Measurements from ENCODE around the gene SEPTIN14.
"Not testable (repeated sequence)": the region's sequence is repeated elsewhere in the genome, so short reads cannot be mapped to it uniquely, and the experiment has no call there.

SEPTIN14 gene

GRCh38 chr7:55827577-55827976 lies 35.0 kb downstream of the SEPTIN14 start:
- no peaks in the 10 kb centered on the region for H4K20me1 ChIP-seq (ENCODE audit: control insufficient read depth, insufficient read depth, low read depth, low read length)
- no peak overlapping the region for H3K4me2 ChIP-seq (ENCODE audit: low read length)
- H3K79me2 ChIP-seq (ENCODE audit: control insufficient read depth, low read length) = no peaks in the 10 kb centered on the region
- no peak overlapping the region for H3K4me3 ChIP-seq (ENCODE audit: low read length)
- H3K36me3 ChIP-seq (ENCODE audit: control insufficient read depth, low read length) = no peaks in the 10 kb centered on the region
- peaks cover 8% of the 10 kb centered on the region for H3K9me3 ChIP-seq (ENCODE audit: control insufficient read depth, insufficient read depth, low read length)
- no peaks in the 10 kb centered on the region for H3K27me3 ChIP-seq (ENCODE audit: control insufficient read depth, low read length)
- H3K9me2 ChIP-seq (replicated peaks; ENCODE audit: control insufficient read depth, low read length) = no peaks in the 10 kb centered on the region
- no peaks in the 10 kb centered on the region for H3F3A ChIP-seq (ENCODE audit: control insufficient read depth, insufficient read depth)
- no peaks in the 10 kb centered on the region for H3K4me1 ChIP-seq (ENCODE audit: control insufficient read depth, low read length)
- no peak for TF ChIP-seq EZH2phosphoT487 (IDR thresholded peaks at IDR 0.05; ENCODE audit: borderline replicate concordance, low read length)
- TF ChIP-seq, protein P1, sequence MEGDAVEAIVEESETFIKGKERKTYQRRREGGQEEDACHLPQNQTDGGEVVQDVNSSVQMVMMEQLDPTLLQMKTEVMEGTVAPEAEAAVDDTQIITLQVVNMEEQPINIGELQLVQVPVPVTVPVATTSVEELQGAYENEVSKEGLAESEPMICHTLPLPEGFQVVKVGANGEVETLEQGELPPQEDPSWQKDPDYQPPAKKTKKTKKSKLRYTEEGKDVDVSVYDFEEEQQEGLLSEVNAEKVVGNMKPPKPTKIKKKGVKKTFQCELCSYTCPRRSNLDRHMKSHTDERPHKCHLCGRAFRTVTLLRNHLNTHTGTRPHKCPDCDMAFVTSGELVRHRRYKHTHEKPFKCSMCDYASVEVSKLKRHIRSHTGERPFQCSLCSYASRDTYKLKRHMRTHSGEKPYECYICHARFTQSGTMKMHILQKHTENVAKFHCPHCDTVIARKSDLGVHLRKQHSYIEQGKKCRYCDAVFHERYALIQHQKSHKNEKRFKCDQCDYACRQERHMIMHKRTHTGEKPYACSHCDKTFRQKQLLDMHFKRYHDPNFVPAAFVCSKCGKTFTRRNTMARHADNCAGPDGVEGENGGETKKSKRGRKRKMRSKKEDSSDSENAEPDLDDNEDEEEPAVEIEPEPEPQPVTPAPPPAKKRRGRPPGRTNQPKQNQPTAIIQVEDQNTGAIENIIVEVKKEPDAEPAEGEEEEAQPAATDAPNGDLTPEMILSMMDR (IDR thresholded peaks at IDR 0.05; ENCODE audit: low read depth, low read length, poor library complexity, severe bottlenecking) = peak; percentile 20
- H3K27ac ChIP-seq (ENCODE audit: low read depth, low read length) = no peak overlapping the region

- Histone ChIP-seq H3K4me3 (ENCODE audit: low read length) (no peak overlapping the region), H3K9me2 (replicated peaks; ENCODE audit: control insufficient read depth, low read length) (no peaks in the 10 kb centered on the region), H3K4me1 (ENCODE audit: control insufficient read depth, low read length) (no peaks in the 10 kb centered on the region), H4K20me1 (ENCODE audit: control insufficient read depth, insufficient read depth, low read depth, low read length) (no peaks in the 10 kb centered on the region), H3K9me3 (ENCODE audit: control insufficient read depth, insufficient read depth, low read length) (peaks cover 14% of the 10 kb centered on the region; the same call in 1 of the 2 replicates), H3K36me3 (ENCODE audit: control insufficient read depth, low read length) (no peaks in the 10 kb centered on the region), H3K4me2 (ENCODE audit: low read length) (no peak overlapping the region), H3K79me2 (ENCODE audit: control insufficient read depth, low read length) (no peaks in the 10 kb centered on the region), H3K27me3 (ENCODE audit: control insufficient read depth, low read length) (no peaks in the 10 kb centered on the region), H3F3A (ENCODE audit: control insufficient read depth, insufficient read depth) (no peaks in the 10 kb centered on the region), H3K27ac (ENCODE audit: low read depth, low read length) (no peak overlapping the region)
- TF ChIP-seq, protein P1 (IDR thresholded peaks at IDR 0.05; ENCODE audit: low read depth, low read length, poor library complexity, severe bottlenecking) = no peak
- no peak for TF ChIP-seq EZH2phosphoT487 (IDR thresholded peaks at IDR 0.05; ENCODE audit: borderline replicate concordance, low read length)
Observed at GRCh38 chr7:55818686-55819085, 43.9 kb downstream of the SEPTIN14 start.

DNA sequence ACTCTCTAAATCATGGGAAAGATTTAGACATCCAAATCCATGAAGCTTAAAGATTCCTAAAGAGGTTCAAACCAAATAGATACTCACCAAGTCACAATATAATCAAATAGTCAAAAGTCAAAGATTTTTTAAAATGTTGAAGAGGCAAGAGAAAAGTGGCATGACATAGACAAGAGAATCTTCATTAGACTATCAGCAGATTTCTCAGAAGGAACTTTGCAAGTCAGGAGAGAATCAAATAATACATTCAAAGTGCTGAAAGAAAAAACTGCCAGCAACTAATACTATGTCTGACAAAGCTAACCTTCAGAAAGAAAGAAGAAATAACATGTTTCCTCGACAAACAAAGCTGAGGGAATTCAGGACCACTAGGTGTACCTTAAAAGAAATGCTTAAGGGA lies 65.3 kb downstream of the SEPTIN14 start:
- not testable (repeated sequence) for H3K9me3 ChIP-seq (ENCODE audit: control insufficient read depth, insufficient read depth, low read length); H4K20me1 ChIP-seq (ENCODE audit: control insufficient read depth, insufficient read depth, low read depth, low read length); H3F3A ChIP-seq (ENCODE audit: control insufficient read depth, insufficient read depth); H3K4me1 ChIP-seq (ENCODE audit: control insufficient read depth, low read length); H3K4me2 ChIP-seq (ENCODE audit: low read length); H3K79me2 ChIP-seq (ENCODE audit: control insufficient read depth, low read length); H3K4me3 ChIP-seq (ENCODE audit: low read length); H3K27ac ChIP-seq (ENCODE audit: low read depth, low read length); H3K9me2 ChIP-seq (replicated peaks; ENCODE audit: control insufficient read depth, low read length); H3K27me3 ChIP-seq (ENCODE audit: control insufficient read depth, low read length); H3K36me3 ChIP-seq (ENCODE audit: control insufficient read depth, low read length)

- TF ChIP-seq, protein P1 (IDR thresholded peaks at IDR 0.05; ENCODE audit: low read depth, low read length, poor library complexity, severe bottlenecking) = no peak
- no peak for TF ChIP-seq EZH2phosphoT487 (IDR thresholded peaks at IDR 0.05; ENCODE audit: borderline replicate concordance, low read length)
- H4K20me1 ChIP-seq (ENCODE audit: control insufficient read depth, insufficient read depth, low read depth, low read length) = no peaks in the 10 kb centered on the region
Observed at GRCh38 chr7:55794527-55794926, 68.0 kb downstream of the SEPTIN14 start.

More at GRCh38 chr7:55794527-55794926, 68.0 kb downstream of the SEPTIN14 start:
- H3F3A ChIP-seq (ENCODE audit: control insufficient read depth, insufficient read depth) = no peaks in the 10 kb centered on the region
- H3K9me2 ChIP-seq (replicated peaks; ENCODE audit: control insufficient read depth, low read length) = no peaks in the 10 kb centered on the region
- no peaks in the 10 kb centered on the region for H3K79me2 ChIP-seq (ENCODE audit: control insufficient read depth, low read length)
- H3K27ac ChIP-seq (ENCODE audit: low read depth, low read length) = no peak overlapping the region
- no peaks in the 10 kb centered on the region for H3K27me3 ChIP-seq (ENCODE audit: control insufficient read depth, low read length)
- no peak overlapping the region for H3K4me2 ChIP-seq (ENCODE audit: low read length)
- H3K4me1 ChIP-seq (ENCODE audit: control insufficient read depth, low read length) = no peaks in the 10 kb centered on the region
- no peaks in the 10 kb centered on the region; the same call in 1 of the 2 replicates for H3K9me3 ChIP-seq (ENCODE audit: control insufficient read depth, insufficient read depth, low read length)
- no peaks in the 10 kb centered on the region for H3K36me3 ChIP-seq (ENCODE audit: control insufficient read depth, low read length)
- no peak overlapping the region for H3K4me3 ChIP-seq (ENCODE audit: low read length)

Data from DOHH2 (cell line).